ENCODE results near the gene ARHGEF10L. TPM values are rescaled to one million over a fixed set of nuclear protein-coding genes. Genes with fewer than 3 reads are reported as not detected.

Gene ARHGEF10L
- total RNA-seq, 2 donors from 2014 or later, result 226 to 301 TPM

DNA sequence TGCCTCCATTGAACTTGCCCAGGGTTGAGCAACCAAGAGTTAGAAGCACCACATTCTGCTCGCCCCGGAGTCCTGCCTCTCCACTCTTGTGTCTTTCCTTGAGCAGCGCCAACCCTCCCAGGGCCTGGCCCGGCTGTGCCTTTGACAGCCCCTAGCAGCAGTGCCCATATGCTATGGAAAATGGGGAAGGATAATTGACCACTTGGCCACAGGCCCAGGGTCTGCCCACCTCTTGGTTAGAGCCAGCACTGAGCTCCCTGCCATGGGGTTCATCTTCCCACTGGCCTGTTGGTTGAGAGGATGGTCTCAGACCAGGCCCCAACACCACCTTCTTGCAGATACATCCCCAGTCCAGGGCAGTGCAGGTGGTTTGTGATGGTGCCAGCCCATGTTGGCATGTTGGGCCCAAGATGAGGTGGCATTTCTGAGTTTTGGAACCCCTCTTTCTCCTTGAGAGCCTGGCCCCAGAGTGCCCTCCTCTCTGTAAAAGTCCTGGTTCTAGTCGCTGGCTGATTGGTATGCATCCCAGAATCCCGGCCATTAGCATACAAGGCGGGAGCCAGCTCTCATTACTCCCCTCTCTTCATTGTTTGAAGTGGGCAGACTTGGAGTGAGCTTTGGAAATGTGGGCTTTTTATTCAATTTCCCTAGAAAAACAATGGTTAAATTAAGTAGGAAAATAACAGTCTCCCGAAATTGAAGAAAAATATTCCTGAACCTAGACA, 7.6 kb downstream of the ARHGEF10L start:
- DNase-seq (ENCODE audit: low spot score) (no peak), ATAC-seq (ENCODE audit: insufficient number of reproducible peaks, low FRiP score, low read depth) (no peak)
- Histone ChIP-seq H3K36me3 (no peaks in the 10 kb centered on the region), H3K27me3 (replicated peaks; ENCODE audit: insufficient read depth) (no peaks in the 10 kb centered on the region), H3K27ac (peak overlapping the region; percentile 79 to 99), H3K4me3 (peak overlapping the region; percentile 30), H3K4me1 (ENCODE audit: control insufficient read depth in 1 of 2, low read depth in 2 of 2) (peaks cover 63 to 98% of the 10 kb centered on the region in 2 donors), H3K9me3 (no peaks in the 10 kb centered on the region)
- TF ChIP-seq, protein P1, sequence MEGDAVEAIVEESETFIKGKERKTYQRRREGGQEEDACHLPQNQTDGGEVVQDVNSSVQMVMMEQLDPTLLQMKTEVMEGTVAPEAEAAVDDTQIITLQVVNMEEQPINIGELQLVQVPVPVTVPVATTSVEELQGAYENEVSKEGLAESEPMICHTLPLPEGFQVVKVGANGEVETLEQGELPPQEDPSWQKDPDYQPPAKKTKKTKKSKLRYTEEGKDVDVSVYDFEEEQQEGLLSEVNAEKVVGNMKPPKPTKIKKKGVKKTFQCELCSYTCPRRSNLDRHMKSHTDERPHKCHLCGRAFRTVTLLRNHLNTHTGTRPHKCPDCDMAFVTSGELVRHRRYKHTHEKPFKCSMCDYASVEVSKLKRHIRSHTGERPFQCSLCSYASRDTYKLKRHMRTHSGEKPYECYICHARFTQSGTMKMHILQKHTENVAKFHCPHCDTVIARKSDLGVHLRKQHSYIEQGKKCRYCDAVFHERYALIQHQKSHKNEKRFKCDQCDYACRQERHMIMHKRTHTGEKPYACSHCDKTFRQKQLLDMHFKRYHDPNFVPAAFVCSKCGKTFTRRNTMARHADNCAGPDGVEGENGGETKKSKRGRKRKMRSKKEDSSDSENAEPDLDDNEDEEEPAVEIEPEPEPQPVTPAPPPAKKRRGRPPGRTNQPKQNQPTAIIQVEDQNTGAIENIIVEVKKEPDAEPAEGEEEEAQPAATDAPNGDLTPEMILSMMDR (IDR thresholded peaks at IDR 0.05), result no peak

DNA sequence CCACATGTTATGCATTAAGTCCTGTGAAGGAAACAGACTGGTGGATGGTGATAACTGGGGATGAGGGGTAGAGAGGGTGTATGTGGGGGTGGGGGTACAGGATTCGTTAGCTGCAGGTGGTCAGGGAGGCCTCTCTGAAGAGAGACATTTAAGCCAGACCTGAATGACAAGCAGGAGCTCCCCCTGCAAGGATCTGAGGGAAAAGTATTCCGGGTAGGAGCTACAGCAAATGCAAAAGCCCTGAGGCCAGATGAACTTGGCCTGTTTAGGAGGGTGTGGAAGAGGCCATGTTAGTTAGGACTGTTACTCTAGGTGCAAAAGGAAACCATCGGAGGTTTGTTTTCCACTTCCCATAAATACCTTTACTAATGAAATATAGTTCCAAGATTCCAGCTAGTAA, 9.9 kb downstream of the ARHGEF10L start:
- peak overlapping the region; percentile 79 to 99 for H3K27ac ChIP-seq
- no peaks in the 10 kb centered on the region for H3K9me3 ChIP-seq
- DNase-seq (ENCODE audit: low spot score), result no peak
- peaks cover 75 to 100% of the 10 kb centered on the region in 2 donors for H3K4me1 ChIP-seq (ENCODE audit: control insufficient read depth in 1 of 2, low read depth in 2 of 2)
- no peak overlapping the region for H3K4me3 ChIP-seq
- TF ChIP-seq, protein P1 (IDR thresholded peaks at IDR 0.05), result no peak
- H3K27me3 ChIP-seq (replicated peaks; ENCODE audit: insufficient read depth), result no peaks in the 10 kb centered on the region
- no peaks in the 10 kb centered on the region for H3K36me3 ChIP-seq
- ATAC-seq (ENCODE audit: insufficient number of reproducible peaks, low FRiP score, low read depth), result no peak

DNA sequence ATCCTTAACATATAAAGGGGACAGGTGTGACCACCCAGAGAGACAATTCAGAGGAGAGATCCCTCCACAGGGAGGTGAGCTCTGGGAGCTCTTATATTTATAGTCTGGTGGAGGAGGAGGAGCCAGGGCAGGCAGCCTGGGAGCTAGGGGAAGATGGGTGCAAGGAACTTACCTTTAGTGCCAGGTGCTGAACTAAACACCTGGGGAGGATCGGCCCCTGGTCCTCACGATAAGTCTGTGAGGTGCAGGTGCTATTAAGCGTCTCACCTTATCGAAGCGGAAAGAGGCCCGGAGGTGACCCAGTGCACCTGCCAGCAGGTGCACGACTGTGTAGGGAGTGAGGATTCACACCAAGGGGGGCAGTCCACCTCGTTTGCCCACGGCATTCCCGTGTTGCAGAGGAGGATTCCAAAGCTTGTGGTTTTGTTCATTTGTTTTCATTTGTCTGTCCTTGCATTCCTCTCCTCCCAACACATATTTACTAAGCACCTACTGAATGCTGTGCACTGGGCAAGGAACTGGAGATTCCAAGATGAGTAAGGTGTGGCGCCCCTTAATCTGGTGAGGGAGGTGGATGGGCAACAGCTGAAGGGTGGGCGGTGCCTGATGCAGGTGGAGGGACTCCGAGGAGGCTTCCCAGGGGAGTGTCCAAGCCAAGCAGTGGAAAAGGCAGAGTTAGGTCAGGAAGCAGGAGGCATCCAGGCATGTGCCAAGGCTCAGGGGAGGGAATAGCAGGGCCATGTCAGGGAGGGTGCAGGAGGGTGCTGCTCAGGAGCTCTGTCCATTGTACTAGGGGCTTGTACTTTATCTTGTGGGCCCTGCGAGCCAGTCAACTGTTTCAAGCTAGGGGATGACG, 11.5 kb downstream of the ARHGEF10L start:
- Histone ChIP-seq H3K27me3 (replicated peaks; ENCODE audit: insufficient read depth) (no peaks in the 10 kb centered on the region), H3K9me3 (no peaks in the 10 kb centered on the region), H3K4me1 (ENCODE audit: control insufficient read depth in 1 of 2, low read depth in 2 of 2) (peaks cover 68 to 100% of the 10 kb centered on the region in 2 donors), H3K4me3 (peak overlapping the region; percentile 44), H3K27ac (peak overlapping the region; percentile 82 to 99), H3K36me3 (no peaks in the 10 kb centered on the region)
- DNase-seq (ENCODE audit: low spot score) (no peak), ATAC-seq (ENCODE audit: insufficient number of reproducible peaks, low FRiP score, low read depth) (no peak)
- TF ChIP-seq, protein P1 (IDR thresholded peaks at IDR 0.05), result no peak

DNA sequence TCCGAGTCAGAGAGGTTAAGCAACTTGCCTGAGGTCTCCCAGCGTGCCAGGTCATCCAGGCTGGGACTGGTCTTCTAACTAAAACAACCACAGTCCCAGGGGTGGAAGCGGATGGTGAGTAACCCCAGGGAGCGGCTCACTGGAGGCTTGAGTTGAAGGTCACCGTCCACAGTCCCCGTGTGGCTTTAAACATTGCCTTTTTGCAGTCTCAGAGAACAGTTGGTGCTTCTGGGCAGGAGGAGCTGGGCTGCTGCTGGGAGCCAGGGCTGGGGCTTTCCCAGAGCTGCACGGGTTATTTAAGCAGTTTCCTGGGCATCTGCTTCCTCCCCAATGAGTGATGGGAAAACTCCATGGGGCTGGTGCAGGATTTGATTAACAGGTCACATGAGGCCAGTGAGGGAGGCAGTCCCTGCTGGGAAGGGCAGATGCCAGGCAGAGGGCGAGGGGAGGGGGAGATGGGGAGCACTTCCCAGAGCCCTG, 12.3 kb downstream of the ARHGEF10L start:
- Histone ChIP-seq H3K4me3 (peak overlapping the region; percentile 44), H3K9me3 (no peaks in the 10 kb centered on the region), H3K4me1 (ENCODE audit: control insufficient read depth in 1 of 2, low read depth in 2 of 2) (peaks cover 64 to 98% of the 10 kb centered on the region in 2 donors), H3K36me3 (no peaks in the 10 kb centered on the region), H3K27ac (peak overlapping the region; percentile 82 to 99), H3K27me3 (replicated peaks; ENCODE audit: insufficient read depth) (no peaks in the 10 kb centered on the region)
- peak; percentile 55 for DNase-seq (ENCODE audit: low spot score)
- TF ChIP-seq, protein P1 (IDR thresholded peaks at IDR 0.05), result no peak
- peak; percentile 63 for ATAC-seq (ENCODE audit: insufficient number of reproducible peaks, low FRiP score, low read depth)

Measured in thoracic aorta (tissue), 2 donors.